Lung (tissue), 12 donors: ENCODE measurements around the gene TRIM65. TPM values are rescaled to one million over a fixed set of nuclear protein-coding genes. Genes with fewer than 3 reads are reported as not detected.
"Not testable (repeated sequence)": the region's sequence is repeated elsewhere in the genome, so short reads cannot be mapped to it uniquely, and the experiment has no call there.

Experiments used
- ATAC-seq: fragments of 200-7000 bp; cut with Tn5 transposase; one replicate; pipeline ENCODE4 v1.9.1; 2020; ENCODE audit warnings: moderate number of reproducible peaks; ENCODE audit not compliant: insufficient read depth, low FRiP score
- DNase-seq, 3 donors: peaks; one replicate each; pipeline ENCODE4 v3.0.0-alpha.2; 2013 to 2017
- H3K27ac ChIP-seq, 2 donors: one replicate each; pipeline ENCODE4 v1.5.1; 2013; ENCODE audit warnings: mild to moderate bottlenecking in 2 of 2, moderate library complexity in 2 of 2, control low read depth in 1 of 2, inconsistent platforms in 1 of 2, low read depth in 1 of 2, low read length in 1 of 2
- H3K27me3 ChIP-seq, 3 donors: one replicate each; pipeline ENCODE4 v1.5.1; 2013; ENCODE audit warnings: low read length in 2 of 3; ENCODE audit not compliant: control insufficient read depth in 3 of 3, insufficient read depth in 3 of 3
- H3K36me3 ChIP-seq, 4 donors: one replicate each; pipeline ENCODE4 v1.5.1; 2013; ENCODE audit warnings: low read length in 4 of 4, mild to moderate bottlenecking in 1 of 4, moderate library complexity in 1 of 4; ENCODE audit not compliant: control insufficient read depth in 4 of 4, insufficient read depth in 4 of 4
- H3K4me1 ChIP-seq, 5 donors: one replicate each; pipeline ENCODE4 v1.5.1; 2013; ENCODE audit warnings: low read length in 5 of 5, mild to moderate bottlenecking in 2 of 5, moderate library complexity in 1 of 5; ENCODE audit not compliant: control insufficient read depth in 5 of 5, insufficient read depth in 5 of 5
- H3K4me3 ChIP-seq: one replicate; pipeline ENCODE4 v1.5.1; 2013; ENCODE audit warnings: mild to moderate bottlenecking, control low read depth, moderate library complexity
- H3K9ac ChIP-seq, 2 donors: one replicate each; pipeline ENCODE4 v1.5.1; 2013; ENCODE audit warnings: low read length in 2 of 2, control low read depth in 1 of 2; ENCODE audit not compliant: insufficient read depth in 1 of 2
- H3K9me3 ChIP-seq, 4 donors: one replicate each; pipeline ENCODE4 v1.5.1; 2013; ENCODE audit warnings: low read length in 3 of 4, mild to moderate bottlenecking in 1 of 4, moderate library complexity in 1 of 4; ENCODE audit not compliant: control insufficient read depth in 4 of 4, insufficient read depth in 3 of 4
- CTCF ChIP-seq: IDR thresholded peaks from 2 replicates; pipeline ENCODE4 v1.5.1; 2012; ENCODE audit warnings: mild to moderate bottlenecking; ENCODE audit errors: control extremely low read depth, extremely low read depth
- WGBS, 2 donors: extraction: QIAGEN DNeasy Blood & Tissue Kit; methylation state at CpG; one replicate each; pipeline ENCODE4 v1.1.7; 2013; 5-methylcytosine and 5-hydroxymethylcytosine counted together
- polyA plus RNA-seq, 2 donors: library from polyadenylated mRNA; stranded (reverse); fragments of 200-250 nt; gene quantifications; one replicate each; pipeline ENCODE4 v1.2.1, GENCODE V29; 2013
- total RNA-seq, 2 donors: library from RNA; depleted of rRNA in 1 of 2; stranded (reverse); fragments of >200 nt in 1 of 2; gene quantifications; one replicate each; pipeline ENCODE4 v1.2.1, GENCODE V29; 2014 to 2021
- donor health status: control.
- donor health status: control.
- donor health status: Bipolar disorder and iron deficiency.
- donor health status: healthy.
- donor health status: DM: yes; HTN: yes; CAD: no.

The TRIM65 gene
- total and polyA plus RNA-seq, 4 donors = 12.7 to 32.9 (median 21.2) TPM

- 77 to 78% methylated on average over 6 of the region's 6 CpGs for WGBS, 2 donors
- H3K27me3 ChIP-seq = no peaks in the 10 kb centered on the region
- peaks cover 0 to 12% (median 0%) of the 10 kb centered on the region in 5 donors for H3K4me1 ChIP-seq
- H3K36me3 ChIP-seq = peaks cover 0 to 31% (median 0%) of the 10 kb centered on the region in 4 donors
- no peak overlapping the region for H3K4me3 ChIP-seq
- no peaks in the 10 kb centered on the region for H3K9me3 ChIP-seq
- ATAC-seq (no peak), DNase-seq (no peak)
- H3K27ac ChIP-seq = no peak overlapping the region
- TF ChIP-seq CTCF = no peak
- no peak overlapping the region for H3K9ac ChIP-seq
Measured at GRCh38 chr17:75889454-75889853, 7.3 kb downstream of the TRIM65 start.

- TF ChIP-seq CTCF = no peak
- Histone ChIP-seq H3K27me3 (no peaks in the 10 kb centered on the region), H3K4me3 (no peak overlapping the region), H3K9me3 (no peaks in the 10 kb centered on the region), H3K36me3 (peaks cover 0 to 31% (median 0%) of the 10 kb centered on the region in 4 donors), H3K4me1 (peaks cover 0 to 10% (median 0%) of the 10 kb centered on the region in 5 donors), H3K27ac (no peak overlapping the region), H3K9ac (no peak overlapping the region)
- 86 to 87% methylated on average over 6 of the region's 6 CpGs for WGBS, 2 donors
- no peak for ATAC-seq
- DNase-seq = no peak
Measured at GRCh38 chr17:75888484-75888883, 8.3 kb downstream of the TRIM65 start.

- peaks cover 0 to 12% (median 0%) of the 10 kb centered on the region in 4 donors for H3K36me3 ChIP-seq
- H3K9ac ChIP-seq, DNase-seq, H3K9me3 ChIP-seq, H3K4me3 ChIP-seq, ATAC-seq, H3K27me3 ChIP-seq, H3K4me1 ChIP-seq, H3K27ac ChIP-seq: not testable (repeated sequence)
- WGBS, 2 donors = 90% methylated on average over 9 of the region's 9 CpGs
Measured at GRCh38 chr17:75885860-75886259, 10.9 kb downstream of the TRIM65 start.

- ATAC-seq = no peak
- no peak for DNase-seq
- Histone ChIP-seq H3K4me3 (no peak overlapping the region), H3K27me3 (no peaks in the 10 kb centered on the region), H3K9ac (no peak overlapping the region), H3K36me3 (peaks cover 0 to 7% (median 0%) of the 10 kb centered on the region in 4 donors), H3K4me1 (no peaks in the 10 kb centered on the region), H3K27ac (no peak overlapping the region), H3K9me3 (no peaks in the 10 kb centered on the region)
- no peak for TF ChIP-seq CTCF
- WGBS, 2 donors = 30 to 46% methylated on average over 8 of the region's 8 CpGs
Measured at GRCh38 chr17:75885431-75885830, 11.3 kb downstream of the TRIM65 start.
